B cell (primary cell): Measurements from ENCODE around the gene EXOC6B. TPM values are rescaled to one million over a fixed set of nuclear protein-coding genes. Genes with fewer than 3 reads are reported as not detected.

Experiments used
- ATAC-seq: fragments of 200-7000 bp; cut with Tn5 transposase; one replicate; pipeline ENCODE4 v1.10.0; 2021; ENCODE audit warnings: low read depth, mild to moderate bottlenecking, moderate number of reproducible peaks, moderate library complexity
- CTCF ChIA-PET: fragments of 350-600 bp; sonication (Branson Sonifier 250); formaldehyde crosslinking; loops from one replicate; lab custom pipeline; 2021; ENCODE audit warnings: antibody characterized with exemption, inconsistent platforms; lab: Charles Lee
- POLR2A ChIA-PET: fragments of 350-600 bp; sonication (Branson Sonifier 250); formaldehyde crosslinking; loops from one replicate; lab custom pipeline; 2021; ENCODE audit warnings: antibody characterized with exemption; lab: Charles Lee
- DNase-seq: peaks from one replicate; pipeline ENCODE4 v3.0.0; 2013
- H2AFZ ChIP-seq: 2 replicates; pipeline ENCODE4 v1.6.1; 2012; ENCODE audit warnings: mild to moderate bottlenecking, low read depth, low read length; ENCODE audit not compliant: insufficient read depth, poor library complexity, severe bottlenecking
- H3K27ac ChIP-seq, 2 donors: 1 replicate in 1 of 2; 2 replicates in 1 of 2; pipeline ENCODE4 v1.5.1; 2012 to 2013; ENCODE audit warnings: low read length in 2 of 2, mild to moderate bottlenecking in 2 of 2, moderate library complexity in 1 of 2
- H3K27me3 ChIP-seq, 4 experiments: fragments of 200-600 bp in 1 of 4; sonication (generic) in 1 of 4; replicated peaks in 1 of 4; 1 replicate in 2 of 4; 2 replicates in 2 of 4; pipeline versions ENCODE4 v1.6.1 to v1.7.0; 2013 to 2016; ENCODE audit warnings: low read length in 3 of 4, mild to moderate bottlenecking in 2 of 4, mixed read lengths in 1 of 4, moderate library complexity in 1 of 4; ENCODE audit not compliant: insufficient read depth in 4 of 4, control insufficient read depth in 3 of 4; ENCODE audit errors: control extremely low read depth in 1 of 4
- H3K36me3 ChIP-seq, 2 experiments: replicated peaks in 1 of 2; 1 replicate in 1 of 2; 2 replicates in 1 of 2; pipeline versions ENCODE4 v1.6.1 to v1.7.1; 2013; ENCODE audit warnings: low read length in 1 of 2; ENCODE audit not compliant: insufficient read depth in 2 of 2, control insufficient read depth in 1 of 2; ENCODE audit errors: control extremely low read depth in 1 of 2, extremely low read depth in 1 of 2
- H3K4me1 ChIP-seq, 2 donors: fragments of 200-600 bp in 1 of 2; sonication (generic) in 1 of 2; 1 replicate in 1 of 2; 2 replicates in 1 of 2; pipeline versions ENCODE4 v1.5.1 to v1.6.1; 2013 to 2017; ENCODE audit warnings: low read length in 2 of 2; ENCODE audit not compliant: control insufficient read depth in 2 of 2, insufficient read depth in 2 of 2
- H3K4me2 ChIP-seq: replicated peaks from 2 replicates; pipeline ENCODE3; 2012; ENCODE audit warnings: mild to moderate bottlenecking, low read depth, low read length; ENCODE audit not compliant: poor library complexity, severe bottlenecking
- H3K4me3 ChIP-seq, 5 experiments: fragments of 200-600 bp in 1 of 5; sonication (generic) in 1 of 5; 1 replicate in 3 of 5; 2 replicates in 2 of 5; pipeline versions ENCODE4 v1.5.1 to v1.7.0; 2011 to 2016; ENCODE audit warnings: low read length in 4 of 5, mild to moderate bottlenecking in 4 of 5, low read depth in 2 of 5, control low read depth in 1 of 5, moderate library complexity in 1 of 5; ENCODE audit not compliant: insufficient read depth in 1 of 5; ENCODE audit errors: control extremely low read depth in 1 of 5, extremely low read depth in 1 of 5
- H3K79me2 ChIP-seq: fragments of 200-600 bp; sonication (generic); one replicate; pipeline ENCODE4 v1.6.0; 2016; ENCODE audit warnings: low read length; ENCODE audit not compliant: control insufficient read depth, insufficient read depth
- H3K9ac ChIP-seq: fragments of 200-600 bp; sonication (generic); 2 replicates; pipeline ENCODE4 v1.6.1; 2017; ENCODE audit warnings: mild to moderate bottlenecking, low read length, moderate library complexity
- H3K9me3 ChIP-seq, 3 donors: one replicate each; pipeline versions ENCODE4 v1.6.1 to v1.7.1; 2013; ENCODE audit warnings: low read length in 2 of 3; ENCODE audit not compliant: control insufficient read depth in 2 of 3, insufficient read depth in 1 of 3; ENCODE audit errors: control extremely low read depth in 1 of 3
- H4K20me1 ChIP-seq: 2 replicates; pipeline ENCODE4 v1.6.0; 2012; ENCODE audit warnings: mild to moderate bottlenecking, low read length; ENCODE audit not compliant: insufficient read depth, control insufficient read depth, poor library complexity, severe bottlenecking
- H3K27ac Mint-ChIP-seq: one replicate; pipeline ENCODE4 v1.8.0; 2021; ENCODE audit warnings: mixed read lengths
- H3K27me3 Mint-ChIP-seq: one replicate; pipeline ENCODE4 v1.8.0; 2021; ENCODE audit warnings: mixed read lengths
- H3K4me1 Mint-ChIP-seq: one replicate; pipeline ENCODE4 v1.8.0; 2021; ENCODE audit warnings: mixed read lengths
- H3K4me3 Mint-ChIP-seq: one replicate; pipeline ENCODE4 v1.8.0; 2021; ENCODE audit warnings: mixed read lengths
- H3K9me3 Mint-ChIP-seq: one replicate; pipeline ENCODE4 v1.8.0; 2022; ENCODE audit warnings: mixed read lengths; ENCODE audit not compliant: insufficient read depth
- EZH2 ChIP-seq: IDR thresholded peaks from 2 replicates; pipeline ENCODE4 v1.6.1; 2012; ENCODE audit warnings: borderline replicate concordance, low read depth, mild to moderate bottlenecking, moderate library complexity, low read length; ENCODE audit not compliant: insufficient read depth, poor library complexity, severe bottlenecking
- whole genome bisulfite sequencing: methylation state at CpG from one replicate; pipeline ENCODE4 v1.1.5; 2013; ENCODE audit warnings: missing lambda C conversion rate; ENCODE audit not compliant: insufficient coverage; 5-methylcytosine and 5-hydroxymethylcytosine counted together
- intact Hi-C: fragments of 100-400 bp; cut with micrococcal nuclease; formaldehyde crosslinking; loops from one replicate; pipeline ENCODE4 v1.10.0; 2022
- polyA plus RNA-seq: library from polyadenylated mRNA; depleted of rRNA; stranded (reverse); fragments of >200 nt; gene quantifications from 2 replicates; pipeline ENCODE4 v1.2.3, GENCODE V29; 2012
- total RNA-seq, 2 donors: library from RNA; stranded (reverse); fragments of 120-200 nt in 1 of 2; gene quantifications; 1 replicate in 1 of 2; 2 replicates in 1 of 2; pipeline versions ENCODE4 v1.2.3 to v1.2.4, GENCODE V29; 2013 to 2022
- TF ChIP-seq, protein P1 (sequence below): fragments of 200-600 bp; IDR thresholded peaks from one replicate; pipeline ENCODE4 v1.8.0; 2022; ENCODE audit warnings: antibody characterized with exemption, mild to moderate bottlenecking

The EXOC6B gene
- total and polyA plus RNA-seq, 2 donors (not counting 1 experiment from before 2014, with no cell fraction given) = 4.8 to 22.6 TPM

DNA sequence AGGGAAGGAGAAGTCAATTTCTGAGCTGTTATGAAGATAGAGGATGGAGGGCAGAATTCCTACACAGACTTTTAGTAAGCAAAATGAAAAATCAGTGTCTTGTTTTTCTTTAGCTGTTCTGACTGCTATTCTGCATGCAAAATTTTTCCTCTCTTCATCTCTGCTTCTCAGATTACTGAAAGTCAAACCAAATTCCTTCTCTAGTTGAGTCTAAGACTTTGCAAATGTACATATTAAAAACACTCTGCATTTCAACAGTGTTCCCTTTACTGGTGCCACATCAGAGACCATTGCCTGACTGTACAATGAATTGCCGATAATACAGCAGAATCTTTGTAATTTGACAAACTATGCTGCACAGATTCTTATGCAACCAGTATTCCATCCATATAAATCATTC, 198.8 kb downstream of the EXOC6B start:
- no peak for TF ChIP-seq EZH2
- TF ChIP-seq, protein P1, sequence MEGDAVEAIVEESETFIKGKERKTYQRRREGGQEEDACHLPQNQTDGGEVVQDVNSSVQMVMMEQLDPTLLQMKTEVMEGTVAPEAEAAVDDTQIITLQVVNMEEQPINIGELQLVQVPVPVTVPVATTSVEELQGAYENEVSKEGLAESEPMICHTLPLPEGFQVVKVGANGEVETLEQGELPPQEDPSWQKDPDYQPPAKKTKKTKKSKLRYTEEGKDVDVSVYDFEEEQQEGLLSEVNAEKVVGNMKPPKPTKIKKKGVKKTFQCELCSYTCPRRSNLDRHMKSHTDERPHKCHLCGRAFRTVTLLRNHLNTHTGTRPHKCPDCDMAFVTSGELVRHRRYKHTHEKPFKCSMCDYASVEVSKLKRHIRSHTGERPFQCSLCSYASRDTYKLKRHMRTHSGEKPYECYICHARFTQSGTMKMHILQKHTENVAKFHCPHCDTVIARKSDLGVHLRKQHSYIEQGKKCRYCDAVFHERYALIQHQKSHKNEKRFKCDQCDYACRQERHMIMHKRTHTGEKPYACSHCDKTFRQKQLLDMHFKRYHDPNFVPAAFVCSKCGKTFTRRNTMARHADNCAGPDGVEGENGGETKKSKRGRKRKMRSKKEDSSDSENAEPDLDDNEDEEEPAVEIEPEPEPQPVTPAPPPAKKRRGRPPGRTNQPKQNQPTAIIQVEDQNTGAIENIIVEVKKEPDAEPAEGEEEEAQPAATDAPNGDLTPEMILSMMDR = no peak
- WGBS = no CpG with 5 or more reads among the region's 1 CpG
- H3K4me2 ChIP-seq = no peak overlapping the region
- H4K20me1 ChIP-seq = no peaks in the 10 kb centered on the region
- no peaks in the 10 kb centered on the region for H3K9me3 ChIP-seq
- no peak overlapping the region for H3K9ac ChIP-seq
- Mint-ChIP-seq H3K9me3 (no peaks in the 10 kb centered on the region), H3K4me1 (no peaks in the 10 kb centered on the region), H3K27ac (no peak overlapping the region), H3K27me3 (no peaks in the 10 kb centered on the region), H3K4me3 (no peak overlapping the region)
- DNase-seq = no peak
- ChIA-PET POLR2A (no interaction called here), CTCF (no interaction called here)
- no peak for ATAC-seq
- no peak overlapping the region for H3K4me3 ChIP-seq
- intact Hi-C loops = no loop called here
- no peaks in the 10 kb centered on the region for H3K36me3 ChIP-seq
- no peak overlapping the region for H2AFZ ChIP-seq
- H3K79me2 ChIP-seq = no peaks in the 10 kb centered on the region
- H3K27me3 ChIP-seq = no peaks in the 10 kb centered on the region
- no peak overlapping the region for H3K27ac ChIP-seq
- no peaks in the 10 kb centered on the region for H3K4me1 ChIP-seq

DNA sequence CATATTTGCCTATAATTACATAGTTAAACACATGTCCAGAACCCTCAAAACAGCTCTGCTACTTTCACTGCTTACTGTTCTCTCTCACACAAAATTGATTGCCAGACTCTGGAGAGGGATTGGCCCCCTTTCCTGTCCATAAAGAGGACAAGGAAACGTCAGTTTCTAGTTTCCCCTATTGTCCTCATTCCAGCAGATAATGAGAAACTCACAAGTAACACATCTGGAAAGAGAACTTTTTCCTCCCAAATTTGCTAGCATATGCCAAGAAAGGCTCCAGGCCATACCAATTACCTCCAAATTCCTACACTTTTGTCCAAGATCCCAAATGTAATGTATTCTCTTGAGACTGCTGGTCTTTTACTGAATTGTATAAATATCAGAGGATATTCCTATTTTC, 200.5 kb downstream of the EXOC6B start:
- H3K4me1 ChIP-seq = no peaks in the 10 kb centered on the region
- H3K27ac ChIP-seq = no peak overlapping the region
- no peak overlapping the region for H3K4me2 ChIP-seq
- no peaks in the 10 kb centered on the region for H3K36me3 ChIP-seq
- no peak overlapping the region for H3K4me3 Mint-ChIP-seq
- no peak overlapping the region for H3K27ac Mint-ChIP-seq
- H3K27me3 Mint-ChIP-seq = no peaks in the 10 kb centered on the region
- WGBS = 88% methylated on average over 1 of the region's 1 CpG
- DNase-seq (no peak), ATAC-seq (no peak)
- H3K4me1 Mint-ChIP-seq = no peaks in the 10 kb centered on the region
- CTCF ChIA-PET = no interaction called here
- no peaks in the 10 kb centered on the region for H3K79me2 ChIP-seq
- POLR2A ChIA-PET = no interaction called here
- H3K9me3 ChIP-seq = no peaks in the 10 kb centered on the region
- H4K20me1 ChIP-seq = no peaks in the 10 kb centered on the region
- H3K9me3 Mint-ChIP-seq = no peaks in the 10 kb centered on the region
- no peak overlapping the region for H2AFZ ChIP-seq
- intact Hi-C loops = no loop called here
- H3K4me3 ChIP-seq = no peak overlapping the region
- H3K27me3 ChIP-seq = no peaks in the 10 kb centered on the region
- no peak for TF ChIP-seq EZH2
- TF ChIP-seq, protein P1 = no peak
- H3K9ac ChIP-seq = no peak overlapping the region
